Amygdala (tissue), 56 donors: ENCODE measurements around the gene LLGL2.
"Not testable (repeated sequence)": the region's sequence is repeated elsewhere in the genome, so short reads cannot be mapped to it uniquely, and the experiment has no call there.

Experiments
- DNase-seq, 56 donors: peaks; one replicate each; lab custom pipeline; 2025; lab: John Stamatoyannopoulos, UW

LLGL2 gene

GRCh38 chr17:75524970-75525805 is at the start of gene LLGL2:
LLGL2 (plus strand) TSS chr17:75525697; CDS start chr17:75543427, 17,730 bp downstream.
- DNase-seq = peak in 18 of 56 donors; percentile 31 to 75 (median 50)

GRCh38 chr17:75475851-75476250 is 49.6 kb upstream of the LLGL2 start:
- DNase-seq = no peak

- peak in 47 of 56 donors; percentile 14 to 85 (median 59) for DNase-seq
These were observed 49.2 kb upstream of the LLGL2 start for GRCh38 chr17:75476271-75476671.

GRCh38 chr17:75476752-75477489 is 48.6 kb upstream of the LLGL2 start:
- DNase-seq = peak in 1 of 56 donors; percentile 43

- DNase-seq = not testable (repeated sequence)
These were observed 48.0 kb upstream of the LLGL2 start for GRCh38 chr17:75477490-75477862.

GRCh38 chr17:75478508-75478907 is 47.0 kb upstream of the LLGL2 start:
- no peak for DNase-seq

- no peak for DNase-seq
These were observed 45.2 kb upstream of the LLGL2 start for GRCh38 chr17:75480281-75480680.

GRCh38 chr17:75481194-75482068 is 44.1 kb upstream of the LLGL2 start:
- DNase-seq = no peak

- DNase-seq = no peak
These were observed 43.2 kb upstream of the LLGL2 start for GRCh38 chr17:75482098-75482942.

- no peak for DNase-seq
These were observed 39.8 kb upstream of the LLGL2 start for GRCh38 chr17:75485688-75486087.

GRCh38 chr17:75486151-75486550 is 39.3 kb upstream of the LLGL2 start:
- DNase-seq = no peak

GRCh38 chr17:75486951-75487350 is 38.5 kb upstream of the LLGL2 start:
- no peak for DNase-seq

GRCh38 chr17:75487351-75488070 is 38.0 kb upstream of the LLGL2 start:
- DNase-seq = peak in 6 of 56 donors; percentile 17 to 48 (median 39)

GRCh38 chr17:75488693-75489510 is 36.6 kb upstream of the LLGL2 start:
- DNase-seq = peak in 2 of 56 donors; percentile 25 to 38

- DNase-seq = no peak
These were observed 36.0 kb upstream of the LLGL2 start for GRCh38 chr17:75489511-75489955.

GRCh38 chr17:75490173-75490743 is 35.2 kb upstream of the LLGL2 start:
- no peak for DNase-seq

- no peak for DNase-seq
These were observed 34.4 kb upstream of the LLGL2 start for GRCh38 chr17:75490953-75491649.
